ENCODE measurements around the gene OPCML. TPM values are rescaled to one million over a fixed set of nuclear protein-coding genes. Genes with fewer than 3 reads are reported as not detected.

Gene OPCML
- total and polyA plus RNA-seq, 2 of the 13 experiments (the other 11 are each of a cell fraction or from before 2014, with no cell fraction given): not detected

GRCh38 chr11:133021553-133021952, 510.7 kb downstream of the OPCML start:
- TF ChIP-seq TARDBP (CRISPR knock-in tag; IDR thresholded peaks at IDR 0.05) (no peak), RORA (CRISPR knock-in tag; IDR thresholded peaks at IDR 0.05) (no peak)
- TF ChIP-seq, protein P1, sequence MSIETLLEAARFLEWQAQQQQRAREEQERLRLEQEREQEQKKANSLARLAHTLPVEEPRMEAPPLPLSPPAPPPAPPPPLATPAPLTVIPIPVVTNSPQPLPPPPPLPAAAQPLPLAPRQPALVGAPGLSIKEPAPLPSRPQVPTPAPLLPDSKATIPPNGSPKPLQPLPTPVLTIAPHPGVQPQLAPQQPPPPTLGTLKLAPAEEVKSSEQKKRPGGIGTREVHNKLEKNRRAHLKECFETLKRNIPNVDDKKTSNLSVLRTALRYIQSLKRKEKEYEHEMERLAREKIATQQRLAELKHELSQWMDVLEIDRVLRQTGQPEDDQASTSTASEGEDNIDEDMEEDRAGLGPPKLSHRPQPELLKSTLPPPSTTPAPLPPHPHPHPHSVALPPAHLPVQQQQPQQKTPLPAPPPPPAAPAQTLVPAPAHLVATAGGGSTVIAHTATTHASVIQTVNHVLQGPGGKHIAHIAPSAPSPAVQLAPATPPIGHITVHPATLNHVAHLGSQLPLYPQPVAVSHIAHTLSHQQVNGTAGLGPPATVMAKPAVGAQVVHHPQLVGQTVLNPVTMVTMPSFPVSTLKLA (IDR thresholded peaks at IDR 0.05): peak; percentile 34; the same call in 1 of the 2 replicates
- Histone ChIP-seq H3K27me3 (ENCODE audit: control insufficient read depth in 1 of 2, insufficient read depth in 2 of 2, low read length in 2 of 2) (peaks cover 0 to 17% of the 10 kb centered on the region in 2 experiments; a peak in 1 of 5 replicates), H2AFZ (ENCODE audit: low read length) (no peak overlapping the region), H3K4me2 (ENCODE audit: low read depth, low read length) (no peak overlapping the region), H3K4me3 (replicated peaks in 1 of 3; ENCODE audit: insufficient read depth in 1 of 3, low read depth in 2 of 3, low read length in 3 of 3) (no peak overlapping the region), H4K20me1 (ENCODE audit: insufficient read depth, low read length) (no peaks in the 10 kb centered on the region), H3K36me3 (replicated peaks in 1 of 2; ENCODE audit: control insufficient read depth in 1 of 2, insufficient read depth in 2 of 2, low read length in 2 of 2) (no peaks in the 10 kb centered on the region), H3K9ac (ENCODE audit: insufficient read depth, low read depth, low read length) (no peak overlapping the region), H3K4me1 (ENCODE audit: insufficient read depth, low read length) (no peaks in the 10 kb centered on the region), H3K79me2 (ENCODE audit: insufficient read depth, low read length) (no peaks in the 10 kb centered on the region), H3K9me3 (ENCODE audit: low read length) (no peaks in the 10 kb centered on the region), H3K27ac (ENCODE audit: extremely low read length, insufficient read depth, low read length) (no peak overlapping the region)
- ATAC-seq: no peak
- in situ Hi-C loops (cut with HindIII; ENCODE audit: extremely low pct_ligation_motif_present, low pct_unique_long_range_greater_than_20kb): no loop called here
- intact Hi-C loops (cut with micrococcal nuclease; ENCODE audit: unreplicated experiment): no loop called here
- BruUV-seq (replicated peaks): no TSS peak
- no peak for DNase-seq (ENCODE audit: low spot score)
- FAIRE-seq: no peak
- POLR2A ChIA-PET: no interaction called here
- CTCF ChIA-PET (ENCODE audit: low intra/inter-chr PET ratio, low total read pairs): no interaction called here
- WGBS (ENCODE audit: low lambda C conversion rate): 4% methylated on average over 6 of the region's 7 CpGs

DNA sequence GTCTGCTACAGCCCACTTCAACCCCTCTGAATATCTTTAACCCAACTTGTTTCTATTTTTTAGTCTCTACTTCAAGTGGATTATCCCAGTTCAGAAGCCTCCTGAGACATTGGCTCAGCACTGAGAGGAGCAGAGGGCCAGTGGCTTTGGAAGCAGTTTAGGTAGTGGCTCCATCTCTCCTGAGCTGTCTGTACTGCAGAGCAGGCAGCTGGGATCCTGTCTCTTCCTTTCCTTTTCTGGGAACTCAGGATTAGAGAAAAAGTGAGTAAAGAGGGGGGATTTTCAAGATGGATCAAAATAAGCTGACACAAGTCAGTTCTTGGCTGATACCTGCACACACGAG, 512.0 kb downstream of the OPCML start:
- Histone ChIP-seq H3K27ac (ENCODE audit: extremely low read length, insufficient read depth, low read length) (no peak overlapping the region), H3K27me3 (ENCODE audit: control insufficient read depth in 1 of 2, insufficient read depth in 2 of 2, low read length in 2 of 2) (peaks cover 0 to 17% of the 10 kb centered on the region in 2 experiments; a peak in 1 of 5 replicates), H3K4me3 (replicated peaks in 1 of 3; ENCODE audit: insufficient read depth in 1 of 3, low read depth in 2 of 3, low read length in 3 of 3) (no peak overlapping the region), H3K9me3 (ENCODE audit: low read length) (no peaks in the 10 kb centered on the region), H2AFZ (ENCODE audit: low read length) (no peak overlapping the region), H4K20me1 (ENCODE audit: insufficient read depth, low read length) (no peaks in the 10 kb centered on the region), H3K4me1 (ENCODE audit: insufficient read depth, low read length) (no peaks in the 10 kb centered on the region), H3K4me2 (ENCODE audit: low read depth, low read length) (no peak overlapping the region), H3K79me2 (ENCODE audit: insufficient read depth, low read length) (no peaks in the 10 kb centered on the region), H3K9ac (ENCODE audit: insufficient read depth, low read depth, low read length) (no peak overlapping the region), H3K36me3 (replicated peaks in 1 of 2; ENCODE audit: control insufficient read depth in 1 of 2, insufficient read depth in 2 of 2, low read length in 2 of 2) (no peaks in the 10 kb centered on the region)
- FAIRE-seq: no peak
- in situ Hi-C loops (cut with HindIII; ENCODE audit: extremely low pct_ligation_motif_present, low pct_unique_long_range_greater_than_20kb) (no loop called here), intact Hi-C loops (cut with micrococcal nuclease; ENCODE audit: unreplicated experiment) (no loop called here)
- WGBS (ENCODE audit: low lambda C conversion rate): 0% methylated on average over 1 of the region's 1 CpG
- CTCF ChIA-PET (ENCODE audit: low intra/inter-chr PET ratio, low total read pairs): no interaction called here
- POLR2A ChIA-PET: no interaction called here
- ATAC-seq: no peak
- no TSS peak for BruUV-seq (replicated peaks)
- no peak for DNase-seq (ENCODE audit: low spot score)
- no peak for TF ChIP-seq TEAD3 (CRISPR knock-in tag; optimal IDR thresholded peaks at IDR 0.05; ENCODE audit: borderline replicate concordance)
- TF ChIP-seq ZNF253 (CRISPR knock-in tag; IDR thresholded peaks at IDR 0.05; ENCODE audit: borderline replicate concordance): no peak
- no peak for TF ChIP-seq SIN3A (IDR thresholded peaks at IDR 0.05; ENCODE audit: borderline replicate concordance, low read depth, low read length)
- no peak for TF ChIP-seq ZNF20 (CRISPR knock-in tag; IDR thresholded peaks at IDR 0.05)
- no peak for TF ChIP-seq MIER2 (CRISPR knock-in tag; IDR thresholded peaks at IDR 0.05)
- no peak for TF ChIP-seq ZSCAN9 (CRISPR knock-in tag; IDR thresholded peaks at IDR 0.05; ENCODE audit: borderline replicate concordance)
- no peak for TF ChIP-seq ARNT (IDR thresholded peaks at IDR 0.05)
- TF ChIP-seq, protein P2, sequence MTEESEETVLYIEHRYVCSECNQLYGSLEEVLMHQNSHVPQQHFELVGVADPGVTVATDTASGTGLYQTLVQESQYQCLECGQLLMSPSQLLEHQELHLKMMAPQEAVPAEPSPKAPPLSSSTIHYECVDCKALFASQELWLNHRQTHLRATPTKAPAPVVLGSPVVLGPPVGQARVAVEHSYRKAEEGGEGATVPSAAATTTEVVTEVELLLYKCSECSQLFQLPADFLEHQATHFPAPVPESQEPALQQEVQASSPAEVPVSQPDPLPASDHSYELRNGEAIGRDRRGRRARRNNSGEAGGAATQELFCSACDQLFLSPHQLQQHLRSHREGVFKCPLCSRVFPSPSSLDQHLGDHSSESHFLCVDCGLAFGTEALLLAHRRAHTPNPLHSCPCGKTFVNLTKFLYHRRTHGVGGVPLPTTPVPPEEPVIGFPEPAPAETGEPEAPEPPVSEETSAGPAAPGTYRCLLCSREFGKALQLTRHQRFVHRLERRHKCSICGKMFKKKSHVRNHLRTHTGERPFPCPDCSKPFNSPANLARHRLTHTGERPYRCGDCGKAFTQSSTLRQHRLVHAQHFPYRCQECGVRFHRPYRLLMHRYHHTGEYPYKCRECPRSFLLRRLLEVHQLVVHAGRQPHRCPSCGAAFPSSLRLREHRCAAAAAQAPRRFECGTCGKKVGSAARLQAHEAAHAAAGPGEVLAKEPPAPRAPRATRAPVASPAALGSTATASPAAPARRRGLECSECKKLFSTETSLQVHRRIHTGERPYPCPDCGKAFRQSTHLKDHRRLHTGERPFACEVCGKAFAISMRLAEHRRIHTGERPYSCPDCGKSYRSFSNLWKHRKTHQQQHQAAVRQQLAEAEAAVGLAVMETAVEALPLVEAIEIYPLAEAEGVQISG (CRISPR knock-in tag; IDR thresholded peaks at IDR 0.05): no peak
- TF ChIP-seq SRY (CRISPR knock-in tag; IDR thresholded peaks at IDR 0.05): no peak
- no peak for TF ChIP-seq ZNF629 (CRISPR knock-in tag; conservative IDR thresholded peaks at IDR 0.05)
- TF ChIP-seq DMAP1 (CRISPR knock-in tag; IDR thresholded peaks at IDR 0.05): no peak
- no peak for TF ChIP-seq RFXANK (CRISPR knock-in tag; IDR thresholded peaks at IDR 0.05)
- TF ChIP-seq SKI (IDR thresholded peaks at IDR 0.05; ENCODE audit: partially characterized antibody): no peak
- TF ChIP-seq ZNF660 (CRISPR knock-in tag; IDR thresholded peaks at IDR 0.05; ENCODE audit: borderline replicate concordance, low read depth): no peak
- no peak for TF ChIP-seq ZNF75D (CRISPR knock-in tag; IDR thresholded peaks at IDR 0.05; ENCODE audit: borderline replicate concordance)
- TF ChIP-seq NFKBIZ (CRISPR knock-in tag; IDR thresholded peaks at IDR 0.05): no peak

All from HepG2 (cell line).